H1 (cell line): ENCODE measurements around the gene KRTAP2-4. TPM values are rescaled to one million over a fixed set of nuclear protein-coding genes. Genes with fewer than 3 reads are reported as not detected.

Source experiments
- ASH2L ChIP-seq: fragments of 200-600, 300-600 bp; sonication (generic); IDR thresholded peaks from one replicate; pipeline ENCODE4 v1.7.1; 2017; ENCODE audit warnings: low read length
- ATF3 ChIP-seq: IDR thresholded peaks from 2 replicates; pipeline ENCODE4 v1.6.1; 2011; ENCODE audit warnings: low read depth, mild to moderate bottlenecking, low read length; ENCODE audit not compliant: insufficient read depth
- BACH1 ChIP-seq: IDR thresholded peaks from 2 replicates; pipeline ENCODE4 v1.6.1; 2012; ENCODE audit warnings: low read length, improper control_type of control experiment
- GTF2F1 ChIP-seq: IDR thresholded peaks from 2 replicates; pipeline ENCODE4 v1.6.1; 2012; ENCODE audit warnings: low read depth, low read length, improper control_type of control experiment, borderline replicate concordance
- RXRA ChIP-seq: IDR thresholded peaks from 2 replicates; pipeline ENCODE4 v1.6.1; 2011; ENCODE audit warnings: low read depth, mild to moderate bottlenecking, low read length, moderate library complexity; ENCODE audit not compliant: insufficient read depth
- SIN3A ChIP-seq, 2 experiments: IDR thresholded peaks in 1 of 2; conservative IDR thresholded peaks in 1 of 2; 2 replicates each; pipeline ENCODE4 v1.6.1; 2011 to 2012; ENCODE audit warnings: low read length in 2 of 2, improper control_type of control experiment in 1 of 2, low read depth in 1 of 2, mild to moderate bottlenecking in 1 of 2
- SP2 ChIP-seq: IDR thresholded peaks from 2 replicates; pipeline ENCODE4 v1.6.1; 2012; ENCODE audit warnings: mild to moderate bottlenecking, low read length, inconsistent platforms
- polyA plus RNA-seq, 7 experiments: library from polyadenylated mRNA; depleted of rRNA in 3 of 7; stranded (reverse) in 5 of 7; unstranded in 2 of 7; fragments of >200 nt in 5 of 7; fragments of 200-250 nt in 2 of 7; gene quantifications; 1 replicate in 5 of 7; 2 replicates in 1 of 7; 4 replicates in 1 of 7; pipeline versions ENCODE4 v1.2.1 to v1.2.3, GENCODE V29; 2011 to 2013; ENCODE audit warnings: missing spikeins in 2 of 7, mixed read lengths in 2 of 7
- total RNA-seq: library from RNA; stranded (reverse); fragmentation: NEBNext Ultra II Directional; extraction: Animal tissue kit (Norgen Biotek cat#: 25700); gene quantifications from 2 replicates; pipeline ENCODE4 v1.2.1, GENCODE V29; 2021

KRTAP2-4 gene
- total and polyA plus RNA-seq, 2 of the 8 experiments (the other 6 are each of a cell fraction or from before 2014, with no cell fraction given), result not detected

GRCh38 chr17:41065829-41066624, at the start of gene KRTAP2-4 (continued):
- no peak for TF ChIP-seq ATF3
- TF ChIP-seq SIN3A (conservative IDR thresholded peaks at IDR 0.05 in 1 of 2, IDR thresholded peaks at IDR 0.05 in 1 of 2; ENCODE audit: low read depth in 1 of 2, low read length in 2 of 2), result no peak
- no peak for TF ChIP-seq GTF2F1
- TF ChIP-seq BACH1, result no peak
- TF ChIP-seq ASH2L, result no peak
- TF ChIP-seq SP2, result no peak
- TF ChIP-seq RXRA, result no peak
- TF ChIP-seq, all 59 proteins: peak for 0
